HepG2 (cell line): ENCODE results near the gene MARK2. TPM values are rescaled to one million over a fixed set of nuclear protein-coding genes. Genes with fewer than 3 reads are reported as not detected.

Source experiments
- ATAC-seq: fragments of 200-7000 bp; cut with Tn5 transposase; 3 replicates; pipeline ENCODE4 v1.9.1; 2020; ENCODE audit warnings: mild to moderate bottlenecking, moderate library complexity
- BruUV-seq: library from RNA; stranded (reverse); fragments of 400-500 nt; replicated peaks from 2 replicates; lab custom pipeline; 2021; lab: Mats Ljungman, UMichigan
- CTCF ChIA-PET: fragments of 300-600 bp; formaldehyde crosslinking; extraction: SDS; loops from one replicate; lab custom pipeline; 2021; ENCODE audit warnings: low total read pairs, inconsistent platforms, low intra/inter-chr PET ratio; lab: Yijun Ruan, JAX
- POLR2A ChIA-PET: fragments of 350-600 bp; sonication (Branson Sonifier 250); formaldehyde crosslinking; loops from one replicate; lab custom pipeline; 2020; ENCODE audit warnings: antibody characterized with exemption, inconsistent platforms; lab: Yijun Ruan, JAX
- DNase-seq: peaks from one replicate; pipeline ENCODE4 v3.0.0-alpha.2; 2015; ENCODE audit warnings: low spot score
- FAIRE-seq: peaks from 3 replicates; lab custom pipeline; 2011; peaks lifted over from hg19 to GRCh38; lab: Jason Lieb, UNC
- H2AFZ ChIP-seq: one replicate; pipeline ENCODE4 v1.6.1; 2011; ENCODE audit warnings: low read length, inconsistent platforms
- H3K27ac ChIP-seq: fragments of 300-600 bp; 3 replicates; pipeline ENCODE4 v1.8.0; 2011; ENCODE audit warnings: mixed run types, mild to moderate bottlenecking, mixed read lengths, low read length, inconsistent platforms; ENCODE audit not compliant: insufficient read depth; ENCODE audit errors: extremely low read length
- H3K27me3 ChIP-seq, 2 experiments: fragments of 200-600 bp in 1 of 2; 2 replicates in 1 of 2; 3 replicates in 1 of 2; pipeline versions ENCODE4 v1.6.0 to v1.8.0; 2011; ENCODE audit warnings: low read length in 2 of 2, mild to moderate bottlenecking in 2 of 2, moderate library complexity in 2 of 2, inconsistent platforms in 1 of 2; ENCODE audit not compliant: insufficient read depth in 2 of 2, control insufficient read depth in 1 of 2
- H3K36me3 ChIP-seq, 2 experiments: fragments of 200-600 bp in 1 of 2; replicated peaks in 1 of 2; 2 replicates in 1 of 2; 3 replicates in 1 of 2; pipeline versions ENCODE4 v1.5.1 to v1.8.0; 2011; ENCODE audit warnings: low read length in 2 of 2, inconsistent platforms in 1 of 2; ENCODE audit not compliant: insufficient read depth in 2 of 2, control insufficient read depth in 1 of 2
- H3K4me1 ChIP-seq: 2 replicates; pipeline ENCODE4 v1.5.1; 2012; ENCODE audit warnings: low read length, inconsistent platforms; ENCODE audit not compliant: insufficient read depth
- H3K4me2 ChIP-seq: 2 replicates; pipeline ENCODE4 v1.6.0; 2011; ENCODE audit warnings: low read depth, low read length, inconsistent platforms
- H3K4me3 ChIP-seq, 3 experiments: fragments of 200-600 bp in 1 of 3; sonication (generic), shearing (Covaris generic) in 1 of 3; replicated peaks in 1 of 3; 2 replicates each; pipeline ENCODE4 v1.5.1; 2011 to 2016; ENCODE audit warnings: low read length in 3 of 3, inconsistent platforms in 2 of 3, low read depth in 2 of 3, mild to moderate bottlenecking in 2 of 3, control low read depth in 1 of 3, mixed read lengths in 1 of 3; ENCODE audit not compliant: insufficient read depth in 1 of 3
- H3K79me2 ChIP-seq: one replicate; pipeline ENCODE4 v1.6.1; 2011; ENCODE audit warnings: low read length, inconsistent platforms; ENCODE audit not compliant: insufficient read depth
- H3K9ac ChIP-seq: 2 replicates; pipeline ENCODE4 v1.6.0; 2011; ENCODE audit warnings: mild to moderate bottlenecking, low read depth, low read length, inconsistent platforms; ENCODE audit not compliant: insufficient read depth
- H3K9me3 ChIP-seq: 2 replicates; pipeline ENCODE4 v1.5.1; 2012; ENCODE audit warnings: mild to moderate bottlenecking, low read length
- H4K20me1 ChIP-seq: 2 replicates; pipeline ENCODE4 v1.6.0; 2011; ENCODE audit warnings: inconsistent platforms, mild to moderate bottlenecking, low read length, moderate library complexity; ENCODE audit not compliant: insufficient read depth
- AGO2 ChIP-seq: fragments of 200-400 bp; formaldehyde crosslinking; optimal IDR thresholded peaks from 2 replicates; pipeline ENCODE3; 2017; ENCODE audit warnings: mild to moderate bottlenecking, low read depth, low read length, moderate library complexity
- BRD4 ChIP-seq: sonication (generic); formaldehyde crosslinking; IDR thresholded peaks from 2 replicates; pipeline ENCODE4 v1.4.0; 2020; ENCODE audit warnings: missing genetic modification reagents
- GABPB1 ChIP-seq: IDR thresholded peaks from 2 replicates; pipeline ENCODE4 v1.6.1; 2016; ENCODE audit warnings: mild to moderate bottlenecking, missing genetic modification reagents, moderate library complexity, missing compliant biosample characterization
- HNRNPLL ChIP-seq: fragments of 200-400 bp; formaldehyde crosslinking; IDR thresholded peaks from 2 replicates; pipeline ENCODE4 v1.6.1; 2017; ENCODE audit warnings: mild to moderate bottlenecking, low read depth, low read length; ENCODE audit not compliant: poor library complexity, severe bottlenecking
- KLF16 ChIP-seq, 2 experiments: sonication (generic) in 1 of 2; formaldehyde crosslinking in 1 of 2; IDR thresholded peaks; 2 replicates each; pipeline versions ENCODE4 v1.6.1 to v1.8.0; 2016 to 2023; ENCODE audit warnings: missing genetic modification reagents in 2 of 2, missing compliant biosample characterization in 1 of 2
- RARA ChIP-seq: IDR thresholded peaks from 2 replicates; pipeline ENCODE4 v1.6.1; 2016; ENCODE audit warnings: missing genetic modification reagents, missing compliant biosample characterization
- SNAPC5 ChIP-seq: sonication (generic); formaldehyde crosslinking; IDR thresholded peaks from 2 replicates; pipeline ENCODE4 v1.8.1; 2023; ENCODE audit warnings: mild to moderate bottlenecking, missing genetic modification reagents, borderline replicate concordance
- ZBTB40 ChIP-seq, 2 experiments: fragments of 450-650 bp in 1 of 2; sonication (generic) in 1 of 2; formaldehyde crosslinking in 1 of 2; IDR thresholded peaks; 2 replicates each; pipeline versions ENCODE4 v1.6.1 to v1.8.0; 2016 to 2022; ENCODE audit warnings: antibody characterized with exemption in 1 of 2, mild to moderate bottlenecking in 1 of 2, missing genetic modification reagents in 1 of 2
- ZC3H13 ChIP-seq: sonication (generic); formaldehyde crosslinking; IDR thresholded peaks from 2 replicates; pipeline ENCODE4 v1.8.1; 2023; ENCODE audit warnings: mild to moderate bottlenecking, missing genetic modification reagents, moderate library complexity
- ZNF616 ChIP-seq: sonication (generic); formaldehyde crosslinking; IDR thresholded peaks from 2 replicates; pipeline ENCODE4 v1.5.0; 2020; ENCODE audit warnings: low read depth, mild to moderate bottlenecking, missing genetic modification reagents
- WGBS: methylation state at CpG from one replicate; pipeline ENCODE4 v1.1.6; 2017; ENCODE audit warnings: low lambda C conversion rate; 5-methylcytosine and 5-hydroxymethylcytosine counted together
- in situ Hi-C: cut with HindIII; loops from 2 replicates; pipeline ENCODE4 v1.10.0; 2017; ENCODE audit warnings: low pct_unique_long_range_greater_than_20kb; ENCODE audit not compliant: extremely low pct_ligation_motif_present
- intact Hi-C: fragments of 100-400 bp; cut with micrococcal nuclease; formaldehyde crosslinking; loops from one replicate; pipeline ENCODE4 v1.10.0; 2022; ENCODE audit not compliant: unreplicated experiment
- polyA plus RNA-seq, 8 experiments: library from polyadenylated mRNA; depleted of rRNA in 3 of 8; stranded (reverse) in 7 of 8; unstranded in 1 of 8; fragments of >200 nt; fragmentation: Illumina TruSeq in 4 of 8; extraction: Trizol in 4 of 8; gene quantifications; 2 replicates each; pipeline versions ENCODE4 v1.2.1 to v1.2.3, GENCODE V29; 2011 to 2016; ENCODE audit warnings: low read depth in 4 of 8, missing spikeins in 1 of 8, mixed read lengths in 1 of 8; ENCODE audit not compliant: insufficient read depth in 1 of 8
- total RNA-seq, 5 experiments: library from RNA; depleted of rRNA; stranded (reverse); fragments of >200 nt; fragmentation: Illumina TruSeq; extraction: Trizol; gene quantifications; 2 replicates each; pipeline ENCODE4 v1.2.3, GENCODE V29; 2016; ENCODE audit warnings: low read depth in 1 of 5

The MARK2 gene
- total and polyA plus RNA-seq, 2 of the 13 experiments (the other 11 are each of a cell fraction or from before 2014, with no cell fraction given), result 13.5 to 13.9 TPM

GRCh38 chr11:63918507-63919191 lies 79.7 kb downstream of the MARK2 start:
- H3K79me2 ChIP-seq, result no peaks in the 10 kb centered on the region
- in situ Hi-C loops, result loop anchor here (10.0 kb wide), 1 partner anchor 154 kb away; the partner anchor contains the start of gene ZFTA
- peak overlapping the region; percentile 52; the same call in 1 of the 2 replicates for H3K9ac ChIP-seq
- peaks cover 0 to 4% of the 10 kb centered on the region in 2 experiments; a peak in 2 of 5 replicates for H3K27me3 ChIP-seq
- H3K4me1 ChIP-seq, result peaks cover 48% of the 10 kb centered on the region
- H3K9me3 ChIP-seq, result no peaks in the 10 kb centered on the region
- CTCF ChIA-PET, result no interaction called here
- peak overlapping the region; percentile 74 for H3K4me2 ChIP-seq
- H3K4me3 ChIP-seq, result peak overlapping the region; percentile 59 to 84 (median 76)
- peak overlapping the region; percentile 82 for H3K27ac ChIP-seq
- no peaks in the 10 kb centered on the region for H4K20me1 ChIP-seq
- 38% methylated on average over 8 of the region's 9 CpGs for WGBS
- TF ChIP-seq ZC3H13 (CRISPR knock-in tag), result 0 out of 2 replicates have a peak, but pooled peaks have one; percentile 8
- no peak for TF ChIP-seq GABPB1 (CRISPR knock-in tag)
- no peak for TF ChIP-seq SNAPC5 (CRISPR knock-in tag)
- 0 out of 2 replicates have a peak, but pooled peaks have one; percentile 32 for TF ChIP-seq BRD4 (CRISPR knock-in tag)
- TF ChIP-seq HNRNPLL, result peak; percentile 3
- no peak for TF ChIP-seq ZBTB40 (IDR thresholded peaks at IDR 0.05)
- TF ChIP-seq ZBTB40 (CRISPR knock-in tag; IDR thresholded peaks at IDR 0.05), result 0 out of 2 replicates have a peak, but pooled peaks have one; percentile 7
- no peak for TF ChIP-seq KLF16 (CRISPR knock-in tag; IDR thresholded peaks at IDR 0.05)
- TF ChIP-seq ZNF616 (CRISPR knock-in tag), result 0 out of 2 replicates have a peak, but pooled peaks have one; percentile 19
- TF ChIP-seq AGO2, result no peak
- TF ChIP-seq RARA, result no peak
- FAIRE-seq (no peak), DNase-seq (no peak), ATAC-seq (no peak)
- POLR2A ChIA-PET, result interaction anchor here (1.8 kb wide), 1 partner anchor 46 kb away, joined by 4 read pairs; no protein-coding TSS in a partner anchor
- H3K36me3 ChIP-seq, result no peaks in the 10 kb centered on the region; a peak in 1 of 5 replicates
- BruUV-seq, result no TSS peak
- intact Hi-C loops, result no loop called here
- H2AFZ ChIP-seq, result no peak overlapping the region
